GM18507 (cell line): ENCODE results near the gene HNRNPLL.

Experiments used
- DNase-seq: peaks from one replicate; pipeline ENCODE4 v3.0.0; 2011; ENCODE audit warnings: low read depth; ENCODE audit not compliant: insufficient read length; ENCODE audit errors: extremely low spot score
- FAIRE-seq: peaks from 2 replicates; lab custom pipeline; 2011; peaks lifted over from hg19 to GRCh38; lab: Jason Lieb, UNC

HNRNPLL gene

DNA sequence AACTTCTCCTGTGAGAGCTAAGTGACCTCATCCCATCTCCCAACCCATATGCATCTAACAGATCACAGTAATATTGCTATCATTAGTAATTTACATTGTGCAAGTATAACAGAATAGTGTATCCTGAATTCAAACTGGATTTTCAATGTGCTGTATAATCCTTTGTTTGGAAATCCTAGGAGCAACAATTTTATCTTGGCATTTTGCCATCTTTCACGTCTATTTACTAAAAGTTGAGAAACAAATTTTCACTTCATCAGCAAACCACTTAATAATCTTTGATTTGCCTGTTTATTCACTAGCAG is 3.8 kb downstream of the HNRNPLL start:
- DNase-seq (no peak), FAIRE-seq (no peak)

DNA sequence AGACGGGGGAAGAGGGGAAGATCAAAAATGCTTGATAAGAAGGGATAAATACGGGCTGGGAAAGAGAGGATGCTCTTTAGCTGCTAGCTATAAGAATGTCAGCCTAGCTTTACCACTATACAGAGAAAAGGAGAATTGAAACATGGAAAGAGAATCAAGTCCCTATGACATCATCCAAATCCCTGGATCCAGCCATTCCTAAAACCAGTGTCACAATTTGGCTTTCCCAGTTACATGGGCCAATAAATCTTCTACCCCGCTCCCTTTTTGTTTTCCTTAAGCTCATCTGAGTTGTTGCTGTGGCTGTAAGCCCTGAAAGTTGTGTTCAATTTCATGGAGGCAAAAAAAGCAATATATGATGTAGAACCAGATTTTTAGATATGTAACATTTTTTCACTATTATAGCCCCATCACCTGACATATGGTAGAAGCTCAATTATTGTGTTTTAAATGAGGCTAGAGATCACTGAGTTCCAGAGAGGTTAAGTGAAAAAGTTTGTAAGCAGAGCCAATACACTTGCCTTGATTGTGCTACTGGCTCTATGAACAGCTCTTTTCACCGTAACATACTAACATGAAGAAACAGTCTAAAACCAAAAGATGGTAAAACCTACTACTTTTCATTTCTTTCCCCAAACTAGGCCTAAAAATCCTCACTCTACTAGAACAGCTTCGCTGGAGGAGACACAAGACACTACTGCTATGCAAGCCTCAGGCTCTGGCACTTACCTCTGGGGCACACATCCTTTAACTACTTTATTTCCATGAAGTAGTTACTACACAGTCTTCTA is 4.3 kb downstream of the HNRNPLL start:
- FAIRE-seq: peak; percentile 36
- no peak for DNase-seq

DNA sequence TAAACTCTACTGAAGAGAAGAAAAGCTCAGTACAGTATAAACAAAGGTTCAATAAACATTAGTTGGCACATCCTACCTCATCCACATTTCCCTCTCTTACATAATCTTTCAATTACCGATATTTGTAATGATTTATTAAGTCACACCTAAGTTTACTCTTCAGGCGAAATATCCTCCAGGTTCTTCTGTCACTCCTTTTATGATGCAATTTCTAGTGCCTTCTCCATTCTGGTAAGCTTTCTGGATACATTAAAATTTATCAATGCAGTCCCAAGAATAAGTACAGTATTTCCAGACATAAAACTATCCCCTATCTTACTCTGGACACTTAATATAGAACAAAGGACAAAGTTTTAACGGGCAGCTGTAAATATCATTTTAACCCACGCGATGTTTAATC is 5.6 kb downstream of the HNRNPLL start:
- FAIRE-seq: no peak
- DNase-seq: no peak

DNA sequence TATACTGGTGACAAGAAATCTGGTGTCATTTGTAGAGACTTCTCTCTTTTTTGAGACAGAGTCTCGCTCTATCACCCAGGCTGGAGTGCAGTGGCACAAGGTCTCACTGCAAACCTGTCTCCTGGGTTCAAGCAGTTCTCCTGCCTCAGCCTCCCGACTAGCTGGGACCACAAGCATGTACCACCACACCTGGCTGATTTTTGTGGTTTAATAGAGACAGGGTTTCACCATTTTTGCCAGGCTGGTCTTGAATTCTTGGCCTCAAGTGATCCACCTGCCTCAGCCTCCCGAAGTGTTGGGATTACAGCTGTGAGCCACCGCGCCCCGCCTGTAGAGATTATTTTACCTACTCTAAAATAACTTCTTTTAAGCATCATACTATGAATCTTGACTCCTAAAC is 6.5 kb downstream of the HNRNPLL start:
- DNase-seq (no peak), FAIRE-seq (no peak)

DNA sequence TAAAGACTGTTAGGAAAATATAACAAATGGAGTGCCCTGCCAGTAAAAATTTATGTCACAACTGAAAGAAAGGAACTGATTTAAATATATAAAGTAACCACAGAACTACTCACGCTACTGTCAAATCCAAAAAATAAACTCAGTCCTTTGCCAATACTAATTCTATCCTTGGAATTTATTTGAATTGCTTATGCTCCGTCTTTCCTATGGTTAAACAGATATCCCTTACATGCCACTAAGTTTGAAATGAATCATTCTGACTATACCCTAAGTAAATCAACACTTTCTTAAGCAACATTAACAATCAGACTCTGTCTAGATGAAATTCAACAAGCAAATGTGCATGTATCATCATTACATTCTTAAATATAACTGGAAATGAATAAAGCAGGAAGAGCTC is 9.8 kb downstream of the HNRNPLL start:
- DNase-seq (no peak), FAIRE-seq (no peak)

DNA sequence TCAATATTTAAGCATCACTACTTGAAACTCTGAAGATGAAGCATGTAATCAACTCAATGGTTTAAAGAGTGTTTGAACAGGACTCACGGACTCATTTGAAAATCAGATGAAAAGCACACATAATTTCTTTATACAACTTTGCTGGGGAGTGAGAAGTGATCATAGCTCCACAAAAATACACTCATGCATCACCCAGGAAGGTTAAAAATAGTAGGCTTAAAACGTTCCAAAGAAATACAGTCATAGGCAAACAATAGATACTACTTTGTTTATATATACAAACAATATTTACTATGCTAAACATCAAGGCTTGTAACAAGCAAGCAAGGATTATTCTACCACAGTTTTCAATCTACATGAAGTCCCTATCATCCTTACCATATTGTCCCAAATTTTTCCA is 11.6 kb downstream of the HNRNPLL start:
- no peak for FAIRE-seq
- no peak for DNase-seq

DNA sequence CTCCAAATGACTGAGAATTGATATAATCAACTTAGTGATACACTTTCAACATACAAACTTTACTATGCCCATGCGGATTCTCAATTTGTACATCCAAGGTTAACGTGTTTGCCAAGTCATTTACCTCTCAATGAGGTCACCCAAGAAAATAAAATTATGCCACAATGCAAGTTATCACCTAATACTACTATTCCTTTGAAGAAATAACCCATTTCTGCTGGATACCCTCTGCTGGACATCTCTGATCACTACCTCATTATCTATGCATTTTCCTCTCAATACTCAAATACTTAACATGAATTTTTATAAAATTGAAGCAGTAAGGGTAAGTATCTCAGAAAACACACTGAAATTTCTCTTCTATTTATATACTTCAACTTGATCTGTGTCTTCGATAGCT is 12.7 kb downstream of the HNRNPLL start:
- peak; percentile 35 for FAIRE-seq
- no peak for DNase-seq

DNA sequence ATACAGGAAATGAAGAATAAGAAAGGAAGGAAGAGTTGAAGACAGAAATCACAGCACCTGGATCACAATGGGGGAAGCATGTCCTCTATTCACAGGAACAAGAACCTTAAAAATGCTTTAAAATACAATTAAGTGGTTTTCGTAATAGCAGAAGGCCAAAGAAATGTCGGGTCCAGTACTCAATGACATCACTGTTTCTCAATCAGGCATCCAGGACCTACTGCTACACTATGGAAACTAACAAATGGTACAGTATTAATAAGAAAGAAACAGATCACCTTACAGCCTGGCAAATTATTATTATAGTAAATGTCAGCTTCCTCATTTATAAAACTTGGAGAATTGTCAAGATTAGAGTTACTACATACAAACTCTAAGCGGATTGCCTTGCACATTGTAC is 15.8 kb downstream of the HNRNPLL start:
- no peak for FAIRE-seq
- no peak for DNase-seq

DNA sequence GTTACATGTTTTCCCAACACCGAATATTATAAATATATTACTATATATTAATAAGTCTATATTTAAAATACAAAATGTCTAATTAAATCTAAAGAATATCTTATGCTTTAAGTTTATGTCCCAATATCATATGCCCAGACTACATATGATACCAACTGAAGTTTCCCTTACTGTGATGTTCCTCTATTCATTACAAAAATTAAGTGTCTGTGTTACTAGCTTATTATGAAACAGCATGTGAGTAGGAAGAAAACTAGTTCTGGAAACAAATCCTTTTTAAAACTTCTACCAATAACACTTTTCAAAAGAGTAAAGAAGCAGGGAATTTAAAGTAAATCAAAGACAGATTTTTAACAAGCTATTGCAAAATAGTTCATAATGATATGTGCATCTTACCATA is 17.8 kb downstream of the HNRNPLL start:
- DNase-seq (no peak), FAIRE-seq (no peak)

DNA sequence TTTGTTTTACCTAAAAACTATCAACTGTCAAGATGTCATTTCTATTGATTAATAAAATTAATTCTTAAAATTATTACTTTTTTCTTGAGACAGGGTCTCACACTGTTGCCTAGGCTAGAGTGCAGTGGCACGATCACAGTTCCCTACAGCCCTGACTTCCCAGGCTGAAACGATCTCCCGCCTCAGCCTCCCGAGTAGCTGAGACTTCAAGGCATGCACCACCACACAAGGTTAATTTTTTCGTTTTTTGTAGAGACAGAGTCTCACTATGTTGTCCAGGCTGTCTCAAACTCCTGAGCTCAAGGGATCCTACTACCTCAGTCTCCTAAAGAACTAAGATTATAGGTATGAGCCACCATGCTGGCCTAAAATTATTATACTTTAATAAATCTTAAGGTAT is 18.7 kb downstream of the HNRNPLL start:
- DNase-seq (no peak), FAIRE-seq (no peak)

DNA sequence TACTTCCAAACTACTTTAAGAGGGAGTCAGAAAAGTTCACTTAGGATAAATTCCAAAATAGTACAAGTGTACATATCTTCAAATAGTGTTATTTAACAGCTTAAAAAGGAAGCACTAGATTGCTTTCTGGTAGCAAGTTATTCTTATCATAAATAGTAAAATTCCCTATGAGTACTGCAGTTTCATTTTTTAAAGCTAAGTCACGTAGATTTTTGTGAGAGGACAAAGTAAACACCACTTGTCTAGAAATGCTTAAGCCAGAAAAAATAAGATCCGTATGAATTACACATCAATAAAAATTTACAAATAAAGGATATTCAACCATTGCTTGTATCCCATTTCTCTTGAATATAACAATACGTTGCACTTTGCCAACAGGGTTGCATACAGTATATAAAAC is 19.2 kb downstream of the HNRNPLL start:
- no peak for DNase-seq
- FAIRE-seq: no peak

DNA sequence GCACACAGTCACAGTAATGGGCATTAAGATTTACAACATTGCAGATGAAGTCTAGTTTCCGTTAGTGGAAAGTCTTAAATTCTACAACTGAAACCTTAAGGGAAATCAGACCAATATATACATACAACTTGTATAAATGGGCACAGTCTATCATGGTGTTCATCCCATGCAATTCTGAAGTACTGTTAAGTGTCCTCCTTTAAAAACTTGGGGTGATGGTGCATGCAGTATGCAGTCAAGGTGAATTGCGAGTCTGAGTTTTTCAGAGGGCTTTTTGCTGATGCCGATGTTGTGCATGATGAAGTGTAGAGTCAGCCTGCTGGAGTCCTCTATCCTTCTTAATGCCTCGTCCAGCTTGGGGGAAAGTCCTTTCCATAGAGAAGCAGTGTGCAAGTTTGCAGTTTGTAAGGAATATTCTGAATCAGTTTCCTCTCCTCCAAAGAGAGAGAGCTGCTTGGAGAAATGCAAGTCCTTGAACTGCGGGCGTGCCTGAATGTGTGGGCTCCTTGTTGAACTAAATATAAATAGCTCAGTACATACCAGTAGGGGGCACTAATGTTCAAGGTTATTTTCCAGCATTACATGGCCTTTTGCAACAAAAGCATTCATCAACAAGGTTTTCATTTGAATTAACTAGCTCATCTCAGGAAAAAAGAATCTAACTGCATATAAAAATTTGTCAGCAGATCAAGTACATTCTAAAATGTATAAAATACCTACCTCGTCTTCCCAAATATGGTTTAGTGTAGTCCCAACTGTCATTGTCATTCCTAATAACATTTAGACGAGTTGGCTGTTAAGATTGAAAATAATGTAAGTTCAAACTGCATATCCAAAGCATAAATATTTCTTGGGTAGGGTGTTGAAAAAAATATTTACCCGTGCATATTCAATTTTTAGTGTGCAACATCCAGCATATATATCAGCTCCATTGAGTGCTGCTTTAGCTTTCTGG is 21.3 kb downstream of the HNRNPLL start:
- FAIRE-seq: peak; percentile 84

DNA sequence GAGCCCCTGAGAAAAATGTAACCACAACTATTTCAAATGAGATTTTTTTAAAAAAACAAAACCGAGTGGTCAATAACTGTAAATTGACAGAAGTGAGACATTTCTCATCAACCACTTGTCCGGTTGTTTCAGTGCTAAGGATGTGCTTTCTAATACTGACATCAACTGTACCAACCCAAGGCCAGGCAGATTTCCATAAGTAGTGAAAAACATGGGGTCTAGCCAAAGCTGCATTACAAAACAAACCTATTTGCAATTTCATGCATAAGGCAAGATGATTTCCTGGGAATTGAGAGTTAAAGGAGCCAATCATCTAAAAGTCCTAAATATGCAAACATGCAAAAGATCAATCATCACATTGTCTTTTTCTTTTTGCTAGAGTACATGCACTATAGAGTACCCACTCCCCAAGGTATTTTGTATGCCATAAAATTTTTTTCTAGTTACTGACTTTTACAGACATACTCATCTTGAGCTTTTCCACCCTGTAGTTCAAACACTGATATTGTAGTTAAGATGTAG is 22.6 kb downstream of the HNRNPLL start:
- no peak for DNase-seq
- FAIRE-seq: no peak

More for the DNA sequence above, 21.3 kb downstream of the HNRNPLL start:
- no peak for DNase-seq

DNA sequence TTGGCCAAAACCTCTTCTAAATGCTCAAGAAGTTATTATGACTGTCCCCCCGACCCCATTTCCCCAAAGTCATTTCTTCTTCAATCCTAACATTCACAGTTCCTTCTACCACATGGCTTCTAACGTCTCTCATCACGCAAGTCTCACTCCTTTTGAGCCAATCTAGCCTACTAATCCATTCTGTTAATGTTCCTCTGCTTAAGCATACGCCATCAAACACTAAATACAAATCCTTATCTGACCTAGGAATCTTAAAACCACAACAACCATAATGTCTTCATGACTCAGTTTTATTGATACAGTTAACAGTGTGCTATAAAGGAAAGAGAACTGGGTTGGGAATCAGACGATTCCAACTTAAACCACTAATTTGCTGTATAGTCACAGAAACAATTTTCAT is 23.9 kb downstream of the HNRNPLL start:
- DNase-seq (no peak), FAIRE-seq (no peak)

DNA sequence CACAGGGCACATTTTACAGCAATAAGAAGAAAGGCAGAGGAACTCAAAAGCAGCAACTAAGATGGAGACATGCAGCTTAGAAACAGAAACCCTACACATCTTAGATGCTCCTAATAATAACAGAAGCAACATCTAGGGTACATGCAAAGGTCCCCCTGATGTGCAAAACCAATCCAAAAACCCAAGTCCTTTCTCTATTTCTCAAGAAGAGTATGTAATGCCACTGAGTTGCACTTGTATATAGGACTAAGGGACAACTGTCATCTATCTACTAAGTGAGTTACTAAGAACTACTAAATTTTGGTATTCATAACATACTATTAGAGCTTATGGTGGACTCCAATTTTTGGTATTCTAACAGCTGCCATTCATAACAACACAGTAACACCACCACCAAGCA is 28.4 kb downstream of the HNRNPLL start:
- FAIRE-seq (no peak), DNase-seq (no peak)

DNA sequence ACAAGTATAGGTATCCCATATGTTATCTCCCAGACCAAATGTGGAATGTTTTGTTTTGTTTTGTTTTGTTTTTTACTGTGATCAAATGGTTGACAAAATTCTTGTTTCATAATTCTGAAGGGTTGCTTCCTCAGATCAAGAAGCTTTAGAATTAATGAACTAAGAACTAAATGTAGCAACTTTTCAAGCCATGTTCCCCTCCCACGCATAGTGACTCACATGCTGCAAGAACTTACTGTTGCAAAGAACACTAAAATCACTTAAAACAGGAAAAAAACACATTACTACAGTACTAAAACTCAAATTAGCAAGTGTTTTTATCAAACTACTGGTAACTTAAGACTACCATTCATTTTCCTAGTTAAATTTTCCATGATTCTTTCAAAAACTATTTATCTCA is 30.6 kb downstream of the HNRNPLL start:
- peak; percentile 33 for FAIRE-seq
- no peak for DNase-seq

DNA sequence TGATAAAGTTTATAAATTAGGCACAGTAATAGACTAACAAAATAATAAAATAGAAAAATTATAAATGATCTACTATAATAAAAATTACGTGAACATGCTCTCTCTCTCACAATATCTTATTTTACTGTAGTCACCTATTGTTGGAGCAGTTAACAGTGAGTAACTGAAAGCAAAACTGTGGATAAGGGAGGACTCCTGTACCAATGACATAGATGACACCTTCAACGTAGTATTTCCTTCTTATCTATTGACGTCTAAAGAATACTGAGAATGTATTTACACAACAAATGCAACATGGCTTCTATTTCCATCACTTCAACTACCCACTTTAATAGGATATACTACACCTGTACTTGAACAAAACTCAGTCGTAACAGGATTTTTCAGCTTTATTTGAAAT is 31.5 kb downstream of the HNRNPLL start:
- FAIRE-seq: no peak

DNA sequence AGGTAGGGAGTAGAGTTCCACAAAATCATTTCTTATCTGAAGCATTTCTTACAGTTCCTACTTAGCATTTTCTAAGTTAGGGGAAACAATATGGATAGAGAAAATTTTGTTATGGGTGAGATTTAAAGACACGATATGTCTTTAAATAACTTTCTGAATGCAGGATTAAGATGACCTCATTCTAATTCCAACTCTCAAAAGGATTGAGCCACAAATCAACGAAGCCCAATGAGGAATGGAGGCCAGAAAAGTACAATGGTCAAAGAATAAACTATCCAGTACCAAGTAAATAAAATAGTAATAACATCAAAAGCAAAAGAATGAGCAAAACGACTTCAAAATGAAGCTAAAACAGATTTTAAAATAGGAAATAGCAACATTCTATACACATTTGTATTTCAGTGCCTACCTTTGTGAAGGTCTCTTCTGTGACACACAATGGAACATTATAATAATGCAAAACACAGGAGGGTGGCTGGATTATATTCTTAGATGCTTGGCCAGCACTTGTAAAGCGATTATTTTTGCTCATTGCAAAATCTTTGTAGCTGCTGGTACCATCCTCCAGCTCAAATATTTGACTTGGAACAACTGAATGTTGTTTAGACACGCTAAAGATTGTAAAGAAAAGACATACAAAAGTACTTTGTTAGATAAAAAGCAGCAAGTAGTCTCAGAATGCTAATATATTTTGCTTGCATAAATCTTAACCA is 33.8 kb downstream of the HNRNPLL start:
- no peak for DNase-seq
- FAIRE-seq: no peak

More for the DNA sequence above, 31.5 kb downstream of the HNRNPLL start:
- DNase-seq: no peak

DNA sequence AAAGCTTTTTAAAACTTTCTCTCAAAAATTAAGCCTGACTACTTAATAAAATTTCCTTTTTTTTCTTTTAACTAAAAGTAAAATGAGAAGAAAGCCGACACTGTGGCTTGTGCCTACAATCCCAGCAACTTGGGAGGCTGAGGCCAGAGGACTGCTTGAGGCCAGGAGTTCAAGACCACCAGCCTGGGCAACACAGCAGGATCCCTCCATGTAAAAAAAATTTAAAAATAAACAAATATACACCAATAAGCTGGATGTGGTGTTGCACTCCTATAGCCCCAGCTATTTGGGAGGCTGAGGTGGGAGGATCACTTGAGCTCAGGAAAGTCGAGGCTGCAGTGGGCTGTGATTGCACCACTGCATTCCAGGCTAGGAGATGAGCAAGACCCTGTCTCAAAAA is 37.4 kb downstream of the HNRNPLL start:
- no peak for FAIRE-seq
- no peak for DNase-seq

DNA sequence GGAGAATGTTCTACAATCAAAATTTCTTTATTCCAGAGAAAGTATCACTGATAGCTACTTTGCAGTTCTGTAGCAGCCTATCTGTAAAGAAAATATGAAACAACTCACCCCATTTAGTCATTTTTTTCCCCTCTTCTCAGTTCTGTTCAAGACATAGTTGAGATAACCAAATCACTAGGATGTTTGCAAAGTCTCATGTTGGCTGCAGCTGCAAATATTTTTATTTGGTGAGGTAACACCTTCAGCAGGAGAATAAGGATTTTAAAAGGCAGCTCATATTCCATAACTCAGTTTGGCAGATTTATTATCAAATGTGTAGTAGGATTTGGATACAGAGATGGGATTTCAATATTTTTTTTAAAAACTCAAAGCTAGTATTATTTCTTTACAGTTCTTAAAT is 41.0 kb downstream of the HNRNPLL start:
- DNase-seq: no peak
- no peak for FAIRE-seq
